HG03280 (cell line): ENCODE data around the gene ANKRD13C.
A peak's percentile ranks its signal among the peaks of the same experiment; 100 is the strongest.

ENCODE experiments used
- ATAC-seq: cut with Tn5 transposase; IDR thresholded peaks from one replicate; pipeline ENCODE4 v1.9.1; 2021; ENCODE audit warnings: mild to moderate bottlenecking, moderate library complexity; ENCODE audit not compliant: unreplicated experiment

The ANKRD13C gene

GRCh38 chr1:70299472-70299871, 55.0 kb downstream of the ANKRD13C start:
- no peak for ATAC-seq

DNA sequence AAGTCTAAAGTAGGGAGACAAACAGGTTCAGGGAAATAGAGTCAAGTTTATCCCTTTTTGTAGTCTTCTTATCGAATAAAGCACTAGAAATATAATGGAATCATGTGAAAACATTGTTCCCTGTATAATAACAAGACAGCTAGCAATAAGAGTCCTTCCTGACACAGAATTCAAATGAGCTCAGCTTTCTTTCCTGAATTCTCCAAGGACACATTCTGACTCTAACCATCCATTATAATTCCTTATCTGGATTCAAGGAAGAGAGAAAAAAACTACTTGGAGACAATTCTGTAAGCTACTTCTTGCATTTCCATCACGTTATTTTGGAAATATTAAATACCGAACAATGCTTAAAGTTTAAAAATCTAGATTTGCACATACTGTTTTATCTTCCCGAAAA, 58.8 kb downstream of the ANKRD13C start:
- ATAC-seq = no peak

- ATAC-seq = no peak
Observed at GRCh38 chr1:70293186-70293843, 61.2 kb downstream of the ANKRD13C start.

- ATAC-seq = no peak
Observed at GRCh38 chr1:70290218-70290617, 64.3 kb downstream of the ANKRD13C start.

DNA sequence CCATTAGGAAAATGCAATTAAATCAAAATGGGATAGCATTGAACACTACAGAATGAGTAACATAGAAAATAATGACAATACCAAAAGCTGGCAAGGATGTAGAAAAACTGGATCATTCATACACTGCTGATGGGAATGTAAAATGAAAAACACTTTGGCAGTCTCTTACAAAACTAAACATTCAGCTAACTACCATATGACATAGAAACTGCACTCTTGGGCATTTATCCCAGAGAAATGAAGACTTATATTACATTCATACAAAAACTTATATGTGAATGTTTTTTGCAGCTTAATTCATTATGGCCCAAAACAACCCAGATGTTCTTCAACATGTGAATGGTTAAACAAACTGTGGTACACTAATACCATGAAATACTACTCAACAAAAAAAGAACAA, 66.4 kb downstream of the ANKRD13C start:
- ATAC-seq = no peak

DNA sequence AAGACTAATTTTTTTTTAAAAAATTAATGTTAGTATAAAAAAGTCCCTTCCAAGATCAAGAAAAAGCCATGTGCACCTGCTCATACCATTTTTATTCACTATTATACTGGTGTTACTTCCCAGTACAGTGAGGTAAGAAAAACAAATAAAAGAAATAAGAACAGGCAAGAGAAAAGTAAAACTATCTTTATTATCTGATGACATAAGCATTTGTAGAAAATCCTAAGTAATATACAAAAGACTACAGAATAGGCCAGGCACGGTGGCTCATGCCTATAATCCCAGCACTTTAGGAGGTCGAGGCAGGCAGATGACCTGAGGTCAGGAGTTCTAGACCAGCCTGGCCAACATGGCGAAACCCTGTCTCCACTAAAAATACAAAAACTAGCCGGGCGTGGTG, 68.1 kb downstream of the ANKRD13C start:
- ATAC-seq = no peak

GRCh38 chr1:70284366-70284765, 70.2 kb downstream of the ANKRD13C start:
- no peak for ATAC-seq

GRCh38 chr1:70278710-70279109, 75.8 kb downstream of the ANKRD13C start:
- ATAC-seq = no peak

DNA sequence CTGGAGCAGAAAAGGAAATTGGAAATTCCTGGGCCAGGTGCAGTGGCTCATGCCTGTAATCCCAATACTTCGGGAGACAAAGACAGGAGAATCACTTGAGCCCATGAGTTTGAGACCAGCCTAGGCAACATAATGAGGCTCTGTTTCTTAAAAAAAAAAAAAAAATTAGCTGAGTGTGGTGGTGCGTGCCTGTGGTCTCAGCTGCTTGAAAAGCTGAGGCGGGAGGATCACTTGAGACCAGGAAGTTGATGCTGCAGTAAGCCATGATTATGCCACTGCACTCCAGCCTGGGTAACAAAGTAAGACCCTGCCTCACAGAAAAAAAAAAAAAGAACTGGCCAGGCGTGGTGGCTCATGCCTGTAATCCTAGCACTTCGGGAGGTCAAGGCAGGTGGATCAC, 76.6 kb downstream of the ANKRD13C start:
- ATAC-seq = no peak

DNA sequence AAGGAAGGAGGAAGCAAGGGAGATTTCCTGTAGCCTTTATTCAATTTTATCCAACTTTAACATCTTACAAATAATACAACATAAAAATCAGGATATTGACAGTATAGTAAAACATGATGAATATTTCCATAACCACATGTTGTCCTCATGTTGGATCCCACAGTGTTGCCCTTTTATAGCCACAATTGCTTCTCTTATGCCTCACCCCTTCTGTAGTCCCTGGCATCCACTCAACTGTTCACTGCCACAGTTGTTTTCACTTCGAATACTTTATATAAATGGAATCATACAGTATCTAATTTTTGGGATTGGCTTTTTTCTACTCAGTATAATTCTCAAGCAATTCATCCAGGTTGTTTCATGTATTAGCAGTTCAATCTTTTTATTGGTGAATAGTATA, 88.6 kb downstream of the ANKRD13C start:
- ATAC-seq = no peak

DNA sequence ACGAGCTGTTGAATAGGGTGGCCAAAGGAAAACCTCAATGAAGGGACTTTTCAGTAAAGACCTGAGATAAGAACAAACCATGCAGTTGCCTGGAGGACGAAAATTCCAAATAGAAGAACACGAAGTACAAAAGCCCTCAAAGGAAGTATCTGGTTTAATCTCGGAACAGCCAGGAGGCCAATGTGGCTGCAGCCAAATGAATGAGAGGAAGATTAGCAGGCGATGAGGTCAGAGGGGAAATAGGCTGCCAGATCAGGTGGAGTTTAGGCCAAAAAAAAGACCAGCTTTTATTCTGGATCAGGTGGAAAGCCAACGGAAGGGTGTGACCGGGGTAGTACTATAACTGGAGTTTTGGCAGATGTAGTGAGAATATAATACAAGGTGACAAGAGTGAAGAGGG, 89.7 kb downstream of the ANKRD13C start:
- no peak for ATAC-seq

GRCh38 chr1:70256664-70257063, 97.9 kb downstream of the ANKRD13C start:
- no peak for ATAC-seq

GRCh38 chr1:70248729-70249128, 105.8 kb downstream of the ANKRD13C start:
- no peak for ATAC-seq

DNA sequence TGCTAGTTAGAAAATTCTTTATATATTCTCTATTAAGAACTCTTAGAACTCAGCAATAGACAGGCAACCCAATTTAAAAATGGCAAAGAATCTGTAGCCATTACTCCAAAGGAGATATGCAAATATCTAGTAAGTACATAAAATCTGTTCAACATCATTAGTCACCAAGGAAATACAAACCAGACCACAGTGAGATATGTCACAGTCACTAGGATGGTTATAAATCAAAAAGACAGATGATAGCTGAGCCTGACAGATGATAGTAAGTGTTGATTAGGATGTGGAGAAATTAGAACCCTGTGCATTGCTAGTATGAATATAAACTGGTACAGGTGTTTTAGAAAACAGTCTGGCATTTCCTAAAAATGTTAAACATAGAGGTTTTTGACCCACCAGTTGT, 106.8 kb downstream of the ANKRD13C start:
- ATAC-seq = no peak

GRCh38 chr1:70247122-70247521, 107.4 kb downstream of the ANKRD13C start:
- no peak for ATAC-seq

GRCh38 chr1:70239940-70240339, 114.6 kb downstream of the ANKRD13C start:
- no peak for ATAC-seq

DNA sequence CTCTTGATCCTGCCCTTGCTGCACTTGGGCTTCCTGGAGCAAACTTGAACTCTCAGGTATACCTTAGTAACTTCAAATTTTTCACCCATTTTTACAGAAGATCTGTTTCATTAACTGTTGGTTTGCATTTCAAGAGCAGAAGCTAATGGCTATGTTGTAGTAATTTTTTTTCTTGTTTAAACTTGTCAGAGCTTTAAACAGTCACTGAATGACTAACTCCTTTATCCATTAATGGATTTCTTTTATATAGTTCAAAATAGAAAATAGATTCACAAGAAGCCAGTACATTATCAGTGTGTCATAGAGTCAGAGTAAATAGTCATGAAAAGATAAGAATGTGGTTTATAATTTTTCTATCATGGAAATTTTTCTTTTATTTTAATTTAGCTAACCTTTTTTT, 119.8 kb downstream of the ANKRD13C start:
- ATAC-seq = no peak

DNA sequence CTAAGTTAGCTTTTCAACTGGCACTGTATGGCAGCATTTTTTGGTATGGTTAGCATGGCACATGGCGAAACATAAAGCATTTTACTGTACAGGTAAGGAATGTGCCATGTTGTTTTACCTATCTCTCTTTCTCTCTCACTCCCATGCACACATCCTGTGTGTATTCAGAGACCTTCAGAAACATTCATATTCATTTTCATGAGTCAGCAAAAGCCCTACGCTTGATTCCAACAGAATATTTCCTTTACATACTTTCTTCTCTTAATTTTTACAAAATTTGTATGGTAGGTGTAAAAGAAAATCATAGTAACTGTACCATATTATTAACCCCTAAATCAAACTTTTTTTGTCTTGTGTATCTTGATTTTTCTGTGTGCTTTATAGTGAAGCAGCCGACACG, 123.0 kb downstream of the ANKRD13C start:
- ATAC-seq = no peak

DNA sequence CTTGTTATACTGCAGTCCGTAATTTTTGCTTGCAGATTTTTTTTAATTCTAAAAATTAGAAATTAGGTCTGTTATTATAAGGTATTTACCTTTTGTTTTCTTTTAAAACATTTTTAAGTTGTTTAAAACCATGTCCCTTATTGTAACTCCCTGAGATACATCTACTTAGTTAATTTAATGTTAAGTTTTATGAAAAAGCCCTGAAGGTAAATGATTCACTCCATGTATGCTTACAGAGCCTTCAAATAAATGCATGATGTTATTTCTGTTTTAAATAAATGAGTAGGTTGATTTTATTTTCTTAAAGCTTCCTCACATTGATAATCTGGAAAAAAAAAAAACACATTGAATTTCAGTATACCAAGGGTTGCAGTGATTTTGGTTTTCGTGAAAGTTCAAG, 125.9 kb downstream of the ANKRD13C start:
- no peak for ATAC-seq

GRCh38 chr1:70227439-70227838, 127.1 kb downstream of the ANKRD13C start:
- ATAC-seq = peak; percentile 42

- no peak for ATAC-seq
Observed at GRCh38 chr1:70224954-70225353, 129.6 kb downstream of the ANKRD13C start.

GRCh38 chr1:70222716-70223235, 131.7 kb downstream of the ANKRD13C start:
- ATAC-seq = no peak
